NCI-H2171 (cell line): Measurements from ENCODE around the gene TEX54.
"Not testable (repeated sequence)": the region's sequence is repeated elsewhere in the genome, so short reads cannot be mapped to it uniquely, and the experiment has no call there.

Source experiments
- DNase-seq: peaks from one replicate; lab custom pipeline; 2025; lab: John Stamatoyannopoulos, UW

Gene TEX54

DNA sequence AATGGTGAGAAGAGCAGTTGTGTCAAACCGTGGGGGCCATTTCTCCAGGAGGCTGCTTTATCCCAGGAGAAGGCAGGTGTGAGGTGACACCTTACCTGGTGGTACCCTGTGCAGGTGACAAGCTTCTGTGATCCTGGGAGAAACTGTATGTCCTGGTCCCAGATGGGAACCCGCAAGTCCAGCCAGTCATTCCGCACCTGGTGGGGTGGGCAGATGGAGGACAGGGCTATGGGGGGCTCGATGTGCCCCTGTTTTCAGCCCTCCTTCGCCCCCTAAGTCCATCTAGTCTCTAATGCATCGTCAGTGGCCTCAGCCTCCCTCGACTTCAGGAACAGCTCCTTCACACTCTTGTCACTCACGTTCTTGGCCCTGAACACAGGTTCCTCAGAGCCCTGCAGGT, 2.7 kb upstream of the TEX54 start:
- DNase-seq, result no peak

DNA sequence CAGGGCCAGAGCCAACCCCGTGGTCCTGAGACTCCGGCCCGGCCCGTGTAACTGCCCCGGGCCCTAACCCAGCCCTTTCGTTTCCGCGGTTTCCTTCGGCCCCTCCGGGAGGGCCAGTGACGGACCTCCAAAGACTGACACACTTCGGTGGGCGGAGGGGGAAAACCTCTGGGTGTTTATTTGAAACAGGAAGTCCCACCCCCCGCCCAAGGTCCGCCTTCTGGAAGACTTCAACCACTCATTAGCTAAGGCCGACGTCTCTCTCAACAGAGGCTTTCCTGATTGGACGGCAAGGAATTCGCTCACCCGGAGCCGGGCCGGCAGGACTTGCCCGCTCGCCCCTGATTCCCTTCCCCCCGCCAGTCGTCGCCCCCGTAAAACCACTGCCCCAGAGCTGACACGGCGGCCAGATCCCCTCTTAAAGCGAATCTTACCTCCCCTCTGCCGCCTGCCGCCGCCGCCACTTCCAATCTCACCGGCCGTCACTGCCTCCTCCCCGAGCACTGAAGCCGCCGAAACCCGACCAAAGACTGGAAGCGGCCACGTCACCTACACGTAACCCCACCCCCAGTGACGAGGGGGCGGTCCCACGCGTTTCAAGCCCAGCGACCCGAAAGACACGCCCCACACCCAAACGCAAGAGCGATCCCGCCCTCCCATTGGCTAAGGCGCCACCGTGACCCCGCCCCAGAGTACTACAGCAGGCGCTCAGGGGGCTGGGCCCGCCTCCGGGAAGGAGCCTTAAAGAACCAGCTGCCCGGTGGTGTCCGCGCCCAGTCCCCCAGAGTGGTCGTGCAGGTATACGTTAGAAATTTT, 913 bp downstream of the TEX54 start, which contains the start of gene STX5:
Gene STX5, minus strand, starts transcription at position 532 of the 816 bp plus-strand sequence. CDS start 808 bp downstream, outside the sequence.
- peak; percentile 97 for DNase-seq

DNA sequence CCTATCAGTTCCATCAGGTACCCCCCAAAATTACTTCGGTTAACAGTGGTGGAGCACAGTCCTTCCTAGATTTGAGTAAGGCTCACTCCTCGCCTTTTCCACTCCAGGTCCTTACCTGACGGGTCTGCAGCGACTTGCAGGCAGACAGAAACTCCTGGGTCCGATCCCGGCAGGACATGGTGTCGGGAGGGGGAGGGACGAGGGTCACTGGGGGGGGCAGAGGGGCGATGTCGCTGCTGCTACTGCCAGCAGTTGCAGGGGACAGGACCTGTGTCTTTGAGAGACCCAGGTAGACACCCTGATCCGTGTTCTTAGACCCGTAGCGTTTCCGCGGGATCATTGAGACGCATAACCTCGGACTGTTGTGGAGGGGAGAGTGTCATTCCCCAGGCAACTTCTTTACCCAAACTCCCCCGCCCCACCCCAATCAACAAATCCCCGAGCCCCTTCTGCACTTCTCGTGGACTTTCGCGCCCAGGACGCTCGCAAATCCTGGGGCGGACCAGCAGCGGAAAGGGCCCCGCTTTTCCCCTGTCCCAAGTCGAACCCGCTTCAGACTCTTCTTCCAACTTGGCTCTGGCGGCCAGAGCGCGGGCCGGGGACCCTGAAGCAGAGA, 1.6 kb downstream of the TEX54 start:
- peak; percentile 40 for DNase-seq

DNA sequence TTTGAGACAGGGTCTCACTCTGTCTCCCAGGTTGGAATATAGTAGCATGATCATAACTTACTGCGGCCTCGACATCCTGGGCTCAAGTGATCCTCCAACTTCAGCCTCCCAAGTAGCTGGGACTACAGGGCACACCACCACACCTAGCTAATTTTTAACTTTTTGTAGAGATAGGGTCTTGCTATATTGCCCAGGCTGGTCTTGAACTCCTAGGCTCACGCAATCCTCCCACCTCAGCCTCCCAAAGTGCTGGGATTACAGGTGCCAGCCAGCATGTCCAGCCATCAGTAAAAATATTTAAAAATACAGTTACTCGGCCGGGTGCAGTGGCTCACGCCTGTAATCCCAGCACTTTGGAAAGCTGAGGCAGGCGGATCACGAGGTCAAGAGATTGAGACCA, 4.5 kb downstream of the TEX54 start:
- DNase-seq, result not testable (repeated sequence)

DNA sequence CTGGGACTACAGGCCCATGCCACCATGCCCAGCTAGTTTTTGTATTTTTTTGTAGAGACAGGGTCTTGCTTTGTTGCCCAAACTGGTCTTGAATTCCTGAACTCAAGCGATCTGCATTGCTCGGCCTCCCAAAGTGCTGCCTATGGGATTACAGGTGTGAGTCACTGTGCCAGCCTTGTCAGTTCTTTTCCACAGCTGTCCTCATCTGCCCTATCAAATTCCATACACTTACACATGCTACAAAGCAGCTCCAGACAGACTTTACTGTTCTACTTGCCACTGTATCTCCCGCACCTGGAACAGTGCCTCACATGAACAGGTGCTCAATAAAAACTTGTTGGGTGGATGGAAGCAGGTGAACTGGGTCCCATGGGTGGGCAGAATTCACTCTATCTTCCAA, 9.0 kb downstream of the TEX54 start:
- no peak for DNase-seq

DNA sequence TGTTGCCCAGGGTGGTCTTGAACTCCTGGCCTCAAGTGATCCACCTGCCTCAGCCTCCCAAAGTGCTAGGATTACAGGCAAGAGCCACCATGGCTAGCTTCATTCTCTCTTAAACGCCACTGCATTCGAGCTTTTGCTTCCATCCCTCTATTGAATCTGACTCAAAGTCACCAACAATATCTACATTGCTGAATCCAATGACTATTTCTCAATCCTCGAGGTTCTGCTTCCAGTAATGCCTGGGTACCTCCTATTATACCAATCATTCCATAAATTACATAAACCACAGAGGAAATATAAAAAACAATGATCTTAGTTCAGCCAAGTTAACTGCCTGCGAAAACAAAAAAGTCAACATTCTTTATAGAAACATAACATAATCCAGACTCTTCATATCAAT, 15.5 kb downstream of the TEX54 start:
- DNase-seq, result no peak

DNA sequence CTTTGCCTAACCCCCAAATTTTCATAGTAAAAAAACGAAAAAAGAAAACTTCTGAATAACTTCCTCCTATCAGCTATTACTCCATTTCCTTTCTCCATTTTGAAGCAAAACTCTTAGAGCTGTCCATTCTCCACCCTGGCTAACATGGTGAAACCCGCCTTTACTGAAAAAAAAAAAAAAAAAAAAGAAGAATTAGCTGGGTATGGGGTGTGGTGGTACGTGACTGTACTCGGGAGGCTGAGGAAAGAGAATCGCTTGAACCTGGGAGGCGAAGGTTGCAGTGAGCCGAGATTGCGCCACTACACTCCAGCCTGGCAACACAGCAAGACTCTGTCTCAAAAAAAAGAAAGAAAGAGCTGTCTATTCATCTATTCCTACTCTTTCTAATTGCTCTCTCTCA, 16.1 kb downstream of the TEX54 start:
- DNase-seq, result no peak

DNA sequence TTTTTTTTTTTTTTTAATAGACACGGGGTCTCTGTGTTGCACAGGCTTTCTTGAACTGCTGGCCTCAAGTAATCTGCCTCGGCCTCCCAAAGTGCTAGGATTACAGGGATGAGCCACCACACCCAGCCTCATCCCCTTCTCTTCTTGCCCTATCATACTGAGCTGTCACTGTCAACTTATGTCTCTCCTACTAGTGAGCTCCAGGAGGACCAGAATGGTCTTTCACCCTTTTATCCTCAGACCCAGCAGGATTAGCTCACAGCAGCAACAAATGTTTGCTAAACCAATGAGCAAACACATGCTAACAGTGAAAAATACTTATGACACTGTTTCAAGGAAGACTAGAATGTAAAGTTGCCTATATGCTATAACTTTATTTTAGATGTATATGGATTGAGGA, 21.0 kb downstream of the TEX54 start:
- no peak for DNase-seq

DNA sequence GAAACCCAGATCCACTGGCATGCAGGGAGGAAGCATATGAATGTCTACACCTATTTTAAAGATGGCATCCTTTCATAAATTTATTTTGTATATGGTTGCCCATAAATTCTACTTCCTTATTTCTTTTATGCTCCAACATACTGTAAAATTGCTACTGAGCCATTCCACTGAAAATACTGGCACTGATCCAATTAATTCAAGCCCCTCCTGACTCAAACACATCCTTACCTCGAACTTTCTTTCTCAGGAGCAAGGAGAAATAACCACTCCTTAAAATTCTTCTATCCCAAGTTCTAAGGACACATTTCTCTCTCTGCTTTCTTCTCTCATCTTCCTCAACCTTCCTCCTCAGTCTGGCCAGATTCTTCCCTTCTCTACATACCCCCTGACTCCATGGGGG, 21.9 kb downstream of the TEX54 start:
- no peak for DNase-seq

DNA sequence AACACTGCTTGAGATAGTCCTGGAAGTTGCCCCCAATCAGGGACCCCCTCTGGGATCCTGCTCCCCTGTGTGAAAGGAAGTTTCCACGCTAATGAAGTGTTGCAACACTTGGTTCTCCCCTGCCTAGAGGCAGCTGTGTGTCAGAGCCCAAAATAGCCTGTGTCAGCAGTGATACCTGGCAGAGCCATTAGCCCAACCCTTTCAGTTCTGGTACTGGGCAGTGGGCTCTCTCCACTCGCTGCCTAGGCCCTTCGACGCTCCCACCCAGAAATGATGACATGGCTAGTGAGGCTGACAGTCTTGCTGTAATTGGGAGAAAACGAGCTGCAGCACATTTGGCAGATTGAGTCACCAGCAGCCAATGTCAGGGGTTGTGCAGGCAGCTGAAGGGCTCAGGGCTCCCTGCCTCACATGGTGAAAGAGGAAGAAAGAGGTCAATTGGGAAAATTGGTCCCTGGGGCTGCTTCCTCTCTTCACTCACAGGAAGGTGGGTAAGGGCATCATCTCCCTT, 26.0 kb downstream of the TEX54 start:
- no peak for DNase-seq

DNA sequence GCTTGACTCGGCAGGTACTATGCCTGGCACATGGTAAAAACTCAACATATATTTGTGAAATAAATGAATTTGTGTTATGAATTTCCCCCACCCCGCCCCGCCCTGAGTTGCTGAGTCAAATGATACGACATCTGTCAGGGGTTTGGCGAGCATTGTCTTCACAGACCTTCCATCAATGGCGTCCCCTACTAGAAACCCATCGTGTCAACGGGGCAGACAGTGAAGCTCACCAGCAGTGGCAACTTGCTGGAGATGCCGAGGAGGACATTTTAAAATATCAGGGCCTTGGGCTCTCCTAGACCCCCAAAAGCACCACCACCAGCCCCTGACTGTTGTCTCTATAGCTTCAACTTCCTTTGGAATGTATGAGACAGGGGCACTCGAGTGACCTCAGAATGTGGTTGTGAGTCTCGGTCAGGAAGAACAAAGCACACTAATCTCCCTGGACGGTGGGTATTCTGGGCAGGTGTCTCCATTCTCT, 26.6 kb downstream of the TEX54 start:
- DNase-seq, result peak; percentile 49

DNA sequence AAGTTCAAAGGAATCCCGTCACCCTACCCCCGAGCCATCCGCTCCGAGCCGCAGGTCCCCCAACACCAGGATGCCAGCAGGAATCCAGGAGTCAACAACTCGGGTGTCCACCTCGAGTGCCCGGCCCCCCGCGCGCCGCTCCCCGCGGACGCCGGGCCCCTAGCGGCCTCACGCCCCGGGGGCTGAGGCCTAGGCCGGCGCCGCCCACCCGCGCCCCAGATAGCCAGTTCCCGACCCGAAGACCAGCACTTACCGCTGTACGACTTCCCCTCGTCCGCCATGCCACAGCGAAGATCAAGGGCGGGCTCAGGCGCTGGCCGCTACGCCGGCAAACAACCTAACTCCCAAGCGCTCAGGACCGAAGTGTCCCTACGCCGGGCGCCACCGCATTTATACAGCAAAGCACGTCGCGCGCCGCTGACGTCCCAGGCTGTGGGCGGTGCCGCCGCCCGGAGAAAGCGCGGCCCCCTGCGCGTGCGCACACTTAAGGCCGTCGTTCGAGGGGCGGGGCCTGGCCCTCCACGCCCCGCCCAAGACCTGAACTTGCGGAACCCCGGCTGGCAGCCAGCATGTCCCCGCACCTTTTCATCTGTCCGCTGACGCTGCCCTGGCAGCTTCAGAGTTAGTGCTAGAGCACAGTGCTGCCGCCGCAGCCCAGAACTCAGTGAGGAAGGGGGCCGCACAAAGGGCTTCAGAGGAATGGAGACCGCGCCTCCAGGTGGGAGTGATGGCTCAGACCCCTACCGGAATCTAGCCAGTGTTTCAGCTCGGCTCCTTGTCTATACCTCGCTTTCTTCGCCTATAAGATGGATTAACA, 27.4 kb downstream of the TEX54 start, which contains the start of gene NXF1:
Gene NXF1, minus strand, starts transcription at position 365 of the 817 bp plus-strand sequence. Its CDS starts 84 bp downstream, at position 281.
- peak; percentile 92 for DNase-seq

DNA sequence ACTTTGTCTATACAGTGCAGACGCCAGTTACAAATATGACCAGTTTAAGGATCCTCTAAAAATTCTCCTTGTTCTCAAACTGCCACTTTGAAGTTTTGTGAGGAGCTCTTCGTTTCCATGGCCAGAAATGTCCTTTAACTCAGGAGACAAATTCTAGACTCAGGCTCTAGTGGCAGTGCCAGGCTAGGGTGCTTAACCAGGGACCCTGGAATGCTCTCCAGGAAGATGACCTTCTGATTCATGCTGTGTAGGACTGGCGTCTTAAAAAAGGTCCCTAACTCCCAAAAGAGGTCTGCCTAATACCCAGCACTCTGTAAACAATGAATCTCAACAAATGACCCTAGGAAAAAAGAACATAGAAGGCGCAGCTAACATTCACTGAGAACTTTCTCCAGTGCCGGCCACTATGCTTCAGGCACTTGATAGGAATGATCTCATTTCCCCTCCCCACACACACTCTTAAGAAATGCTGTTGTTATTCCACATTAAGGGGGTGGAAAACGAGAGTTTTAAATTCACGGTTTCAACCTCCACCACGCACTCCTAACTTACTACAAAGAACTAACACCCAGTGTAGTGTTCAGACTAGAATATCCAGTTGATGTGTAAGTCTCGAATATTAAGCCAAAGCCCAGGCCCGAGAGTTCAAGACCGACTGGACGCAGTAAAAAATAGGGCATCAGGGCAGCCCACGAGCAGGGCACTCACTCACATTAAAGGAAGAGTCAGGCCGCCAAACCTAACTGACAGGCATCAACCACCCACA, 28.1 kb downstream of the TEX54 start:
- peak; percentile 6 for DNase-seq

DNA sequence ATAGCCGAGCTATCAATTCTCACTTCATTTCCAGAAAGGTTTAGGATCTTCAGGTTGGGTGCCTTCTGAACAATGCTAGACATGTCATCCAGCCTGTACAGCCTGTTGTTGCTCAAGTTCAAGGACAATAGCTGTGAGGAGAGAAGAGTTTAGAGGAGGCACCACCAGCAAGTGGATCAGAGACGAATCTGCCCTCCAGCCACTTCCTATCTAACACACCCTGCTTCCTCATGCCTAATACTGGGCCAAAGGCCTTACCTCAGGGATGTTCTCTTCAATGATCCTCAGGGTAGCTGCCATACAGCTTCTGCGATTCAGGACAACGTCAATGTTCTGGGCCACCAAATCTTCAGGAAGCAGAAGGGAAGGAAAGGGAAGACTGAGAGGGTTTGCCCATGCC, 31.6 kb downstream of the TEX54 start:
- no peak for DNase-seq

DNA sequence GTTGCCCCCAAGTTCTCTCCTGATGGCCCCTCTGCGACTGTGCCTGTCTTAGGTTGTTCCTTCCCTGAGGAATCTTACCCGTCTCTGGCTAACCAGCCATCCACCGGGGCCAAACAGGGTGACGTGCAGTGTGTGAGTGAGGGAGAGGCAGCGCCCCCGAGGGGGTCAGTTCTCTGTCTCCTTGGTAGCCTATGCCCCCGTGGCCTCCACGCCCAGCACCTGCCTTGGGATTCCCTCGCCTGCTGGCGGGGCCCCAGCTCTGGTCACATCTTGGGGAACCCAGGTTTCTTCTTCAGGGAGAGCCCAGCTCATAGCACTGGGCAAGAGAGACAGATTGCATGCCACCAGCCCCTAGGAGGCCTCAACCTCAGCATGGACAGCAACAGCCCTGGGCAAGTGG, 33.2 kb downstream of the TEX54 start:
- DNase-seq, result no peak

DNA sequence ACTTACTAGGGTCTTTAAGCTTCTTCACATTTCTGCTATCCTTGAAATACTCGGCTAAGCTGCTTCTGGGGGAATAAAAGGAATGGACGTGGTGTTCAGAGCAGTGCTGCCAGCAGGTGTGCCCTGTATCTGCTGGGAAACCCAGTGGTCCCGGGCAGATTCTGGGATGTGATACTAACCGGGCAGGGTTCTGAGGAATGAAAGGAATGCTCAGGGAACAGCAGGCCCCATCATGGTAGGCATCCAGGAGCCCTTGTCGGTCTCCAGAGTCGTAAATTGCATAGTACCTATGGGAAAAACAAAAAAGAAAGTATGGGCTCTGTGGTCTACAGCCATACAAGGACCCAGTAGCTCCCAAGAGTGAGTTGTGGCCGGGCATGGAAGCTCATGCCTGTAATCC, 36.4 kb downstream of the TEX54 start:
- no peak for DNase-seq

DNA sequence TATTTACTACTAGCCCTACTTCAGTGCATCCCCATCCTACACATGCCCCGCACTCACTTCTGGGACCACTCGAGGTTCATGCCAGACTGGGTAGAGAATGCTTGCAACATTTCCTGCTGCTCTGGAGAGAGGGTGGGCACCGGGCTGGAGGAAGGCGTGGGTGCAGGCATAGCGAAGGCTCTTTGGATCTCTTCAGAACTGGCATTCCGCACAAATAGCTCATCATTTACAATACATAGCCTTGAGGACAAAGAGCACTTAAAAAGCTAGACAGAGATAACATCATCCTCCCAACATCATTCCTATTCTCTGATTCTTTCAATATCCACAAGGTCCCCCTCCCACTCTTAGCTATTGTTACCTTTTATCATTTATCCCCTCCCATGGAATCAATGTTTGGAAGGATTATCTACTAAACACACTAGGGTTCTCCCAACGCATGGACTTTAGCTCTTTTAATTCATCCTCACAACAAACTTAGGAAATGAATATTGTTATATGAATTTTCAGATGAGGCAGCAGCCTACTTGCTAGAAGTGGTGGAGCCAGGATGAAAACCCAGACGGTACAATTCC, 38.4 kb downstream of the TEX54 start:
- no peak for DNase-seq

DNA sequence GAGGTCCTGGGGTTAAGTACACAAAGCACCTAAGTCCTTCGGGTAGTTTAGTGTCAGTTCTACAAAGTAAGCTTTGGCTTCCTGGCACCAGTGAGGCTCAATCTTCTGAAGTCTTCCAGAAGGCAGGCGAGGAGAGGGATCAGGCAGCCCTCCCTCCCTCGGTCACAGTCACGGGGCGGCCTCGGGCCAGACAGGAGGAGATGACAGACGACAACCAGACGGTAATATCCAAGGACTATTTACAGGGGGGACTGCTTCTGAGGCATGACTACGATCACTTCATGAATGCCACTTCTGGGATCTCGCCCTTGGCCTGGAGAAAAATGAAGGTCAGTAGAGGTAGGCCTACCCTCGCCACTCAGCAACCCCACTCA, 40.5 kb downstream of the TEX54 start:
- no peak for DNase-seq

DNA sequence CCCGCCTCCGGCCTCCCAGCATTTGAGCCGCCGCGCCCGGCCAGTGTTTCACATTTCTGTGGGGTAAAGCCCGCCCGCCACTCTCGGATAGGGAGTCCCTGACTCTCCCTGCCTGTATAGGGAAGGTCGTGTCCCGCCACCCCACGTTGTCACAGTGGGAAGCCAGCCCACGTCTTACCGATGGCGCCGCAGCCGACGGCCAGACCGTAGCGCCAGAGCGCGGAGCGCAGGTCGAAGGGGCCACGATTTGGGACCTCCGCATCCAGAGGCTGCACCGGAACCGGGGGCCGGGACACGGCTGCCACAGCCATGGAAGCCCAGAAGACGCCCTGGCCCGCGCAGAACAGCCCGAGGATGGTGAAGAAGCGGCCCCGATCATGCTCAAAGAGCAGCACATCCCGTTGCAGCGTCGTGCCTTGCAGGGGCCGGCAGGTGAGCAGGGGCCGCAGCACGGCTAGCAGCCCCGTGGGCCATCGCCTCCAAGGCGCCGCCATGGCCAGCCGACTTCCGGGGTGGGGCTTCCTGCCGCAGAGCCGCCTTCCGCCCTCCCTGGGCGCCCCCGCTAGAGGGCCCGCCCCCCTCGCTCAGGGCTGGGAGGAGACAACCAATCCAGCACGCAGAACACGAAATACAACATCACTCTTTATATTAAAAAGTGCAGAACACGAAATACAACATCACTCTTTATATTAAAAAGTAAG, 41.0 kb downstream of the TEX54 start, which contains the start of gene TMEM223:
Gene TMEM223, minus strand, starts transcription at position 506 of the 701 bp plus-strand sequence. Its CDS starts 12 bp downstream, at position 494.
- peak; percentile 73 for DNase-seq

DNA sequence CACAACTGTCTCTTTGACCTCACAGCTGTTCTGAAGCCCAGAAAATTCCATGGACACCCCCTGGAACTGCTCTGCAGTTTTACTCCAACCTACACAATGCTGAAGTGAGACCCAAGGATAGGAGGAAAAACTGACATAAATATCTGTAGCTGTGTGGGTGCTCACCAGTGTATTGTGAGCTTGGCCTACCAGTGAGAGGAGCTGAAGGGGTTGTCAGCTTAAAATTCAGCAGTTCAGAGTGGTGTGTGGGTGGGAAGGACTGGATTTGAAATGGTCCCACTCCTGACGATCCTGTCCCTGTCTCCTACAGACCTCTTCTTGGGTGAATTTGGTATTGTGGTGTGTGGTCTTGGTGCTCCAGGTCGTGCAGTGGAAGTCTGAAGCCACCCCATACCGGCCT, 43.1 kb downstream of the TEX54 start:
- DNase-seq, result no peak
